ENCODE data around the gene MSX2.

Gene MSX2

DNA sequence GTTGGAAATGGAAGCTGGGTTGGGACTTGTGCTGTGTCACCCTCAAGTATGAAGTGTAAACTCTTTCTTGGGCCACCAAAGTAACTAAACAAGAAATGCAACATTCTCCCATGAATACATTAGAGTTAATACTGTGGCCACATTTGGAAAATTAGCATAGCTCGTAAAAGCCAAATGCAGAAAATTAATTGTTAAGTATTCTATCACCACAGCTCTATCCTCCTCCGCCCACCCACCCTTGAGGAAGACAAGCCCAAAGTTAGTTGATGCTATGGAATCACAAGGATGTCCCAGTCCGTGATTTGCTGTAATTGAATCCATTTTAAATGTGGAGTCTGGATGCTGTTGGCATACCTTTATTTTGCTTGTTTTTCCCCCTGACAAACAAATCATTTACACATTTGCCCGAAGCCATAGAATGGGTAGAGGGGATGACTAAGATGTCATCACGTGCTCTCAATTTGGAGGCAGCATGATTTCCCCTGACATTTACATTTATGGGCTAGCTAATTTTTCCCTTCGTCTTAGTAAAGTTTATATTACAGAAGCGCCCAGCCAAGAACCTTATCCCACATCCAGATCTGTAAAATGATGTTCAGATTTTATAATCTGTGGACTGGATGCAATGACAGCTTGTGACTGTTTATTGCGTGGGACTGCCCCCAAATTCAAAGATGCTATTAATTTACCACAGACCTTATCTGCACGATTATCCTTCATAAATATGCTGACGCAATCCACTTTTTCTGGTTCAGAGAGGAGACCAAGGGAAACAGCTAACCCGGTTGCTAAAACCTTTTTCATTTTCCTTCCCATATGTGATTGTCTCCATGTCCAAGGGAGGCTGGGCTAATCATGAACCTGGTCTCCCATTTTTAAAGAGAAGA is 3.7 kb downstream of the MSX2 start:
- H3K79me2 ChIP-seq, result peaks cover 43% of the 10 kb centered on the region
- no peaks in the 10 kb centered on the region for H3K36me3 ChIP-seq (ENCODE audit: control insufficient read depth, insufficient read depth, low read length)
- H3K27me3 ChIP-seq (ENCODE audit: control insufficient read depth, insufficient read depth, low read length), result no peaks in the 10 kb centered on the region

DNA sequence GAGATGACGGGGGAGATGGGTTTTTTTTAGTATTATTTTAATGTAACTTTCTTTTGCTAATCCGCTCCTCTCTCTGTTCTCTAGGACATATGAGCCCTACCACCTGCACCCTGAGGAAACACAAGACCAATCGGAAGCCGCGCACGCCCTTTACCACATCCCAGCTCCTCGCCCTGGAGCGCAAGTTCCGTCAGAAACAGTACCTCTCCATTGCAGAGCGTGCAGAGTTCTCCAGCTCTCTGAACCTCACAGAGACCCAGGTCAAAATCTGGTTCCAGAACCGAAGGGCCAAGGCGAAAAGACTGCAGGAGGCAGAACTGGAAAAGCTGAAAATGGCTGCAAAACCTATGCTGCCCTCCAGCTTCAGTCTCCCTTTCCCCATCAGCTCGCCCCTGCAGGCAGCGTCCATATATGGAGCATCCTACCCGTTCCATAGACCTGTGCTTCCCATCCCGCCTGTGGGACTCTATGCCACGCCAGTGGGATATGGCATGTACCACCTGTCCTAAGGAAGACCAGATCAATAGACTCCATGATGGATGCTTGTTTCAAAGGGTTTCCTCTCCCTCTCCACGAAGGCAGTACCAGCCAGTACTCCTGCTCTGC is 4.8 kb downstream of the MSX2 start:
- peaks cover 5% of the 10 kb centered on the region for H3K4me1 ChIP-seq
- peaks cover 44% of the 10 kb centered on the region for H3K79me2 ChIP-seq
- no peak overlapping the region for H3K4me2 ChIP-seq (ENCODE audit: low read length)
- H3K9me3 ChIP-seq (ENCODE audit: control insufficient read depth, low read length), result no peaks in the 10 kb centered on the region
- H3K36me3 ChIP-seq (ENCODE audit: control insufficient read depth, insufficient read depth, low read length), result no peaks in the 10 kb centered on the region
- H3K4me3 ChIP-seq (ENCODE audit: low read depth, low read length), result no peak overlapping the region
- no peak overlapping the region for H3K27ac ChIP-seq
- no peaks in the 10 kb centered on the region for H3K27me3 ChIP-seq (ENCODE audit: control insufficient read depth, insufficient read depth, low read length)
- no peak overlapping the region for H2AFZ ChIP-seq
- no peak overlapping the region for H3K9ac ChIP-seq
- TF ChIP-seq, protein P1, sequence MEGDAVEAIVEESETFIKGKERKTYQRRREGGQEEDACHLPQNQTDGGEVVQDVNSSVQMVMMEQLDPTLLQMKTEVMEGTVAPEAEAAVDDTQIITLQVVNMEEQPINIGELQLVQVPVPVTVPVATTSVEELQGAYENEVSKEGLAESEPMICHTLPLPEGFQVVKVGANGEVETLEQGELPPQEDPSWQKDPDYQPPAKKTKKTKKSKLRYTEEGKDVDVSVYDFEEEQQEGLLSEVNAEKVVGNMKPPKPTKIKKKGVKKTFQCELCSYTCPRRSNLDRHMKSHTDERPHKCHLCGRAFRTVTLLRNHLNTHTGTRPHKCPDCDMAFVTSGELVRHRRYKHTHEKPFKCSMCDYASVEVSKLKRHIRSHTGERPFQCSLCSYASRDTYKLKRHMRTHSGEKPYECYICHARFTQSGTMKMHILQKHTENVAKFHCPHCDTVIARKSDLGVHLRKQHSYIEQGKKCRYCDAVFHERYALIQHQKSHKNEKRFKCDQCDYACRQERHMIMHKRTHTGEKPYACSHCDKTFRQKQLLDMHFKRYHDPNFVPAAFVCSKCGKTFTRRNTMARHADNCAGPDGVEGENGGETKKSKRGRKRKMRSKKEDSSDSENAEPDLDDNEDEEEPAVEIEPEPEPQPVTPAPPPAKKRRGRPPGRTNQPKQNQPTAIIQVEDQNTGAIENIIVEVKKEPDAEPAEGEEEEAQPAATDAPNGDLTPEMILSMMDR (IDR thresholded peaks at IDR 0.05), result no peak

More for the DNA sequence above, 3.7 kb downstream of the MSX2 start:
- H2AFZ ChIP-seq, result no peak overlapping the region
- peak overlapping the region; percentile 92 for H3K4me3 ChIP-seq (ENCODE audit: low read depth, low read length)
- no peak overlapping the region for H3K9ac ChIP-seq
- no peaks in the 10 kb centered on the region for H3K9me3 ChIP-seq (ENCODE audit: control insufficient read depth, low read length)
- TF ChIP-seq, protein P1 (IDR thresholded peaks at IDR 0.05), result no peak
- peak overlapping the region; percentile 93 for H3K4me2 ChIP-seq (ENCODE audit: low read length)
- peak overlapping the region; percentile 91 for H3K27ac ChIP-seq
- peaks cover 8% of the 10 kb centered on the region for H3K4me1 ChIP-seq

DNA sequence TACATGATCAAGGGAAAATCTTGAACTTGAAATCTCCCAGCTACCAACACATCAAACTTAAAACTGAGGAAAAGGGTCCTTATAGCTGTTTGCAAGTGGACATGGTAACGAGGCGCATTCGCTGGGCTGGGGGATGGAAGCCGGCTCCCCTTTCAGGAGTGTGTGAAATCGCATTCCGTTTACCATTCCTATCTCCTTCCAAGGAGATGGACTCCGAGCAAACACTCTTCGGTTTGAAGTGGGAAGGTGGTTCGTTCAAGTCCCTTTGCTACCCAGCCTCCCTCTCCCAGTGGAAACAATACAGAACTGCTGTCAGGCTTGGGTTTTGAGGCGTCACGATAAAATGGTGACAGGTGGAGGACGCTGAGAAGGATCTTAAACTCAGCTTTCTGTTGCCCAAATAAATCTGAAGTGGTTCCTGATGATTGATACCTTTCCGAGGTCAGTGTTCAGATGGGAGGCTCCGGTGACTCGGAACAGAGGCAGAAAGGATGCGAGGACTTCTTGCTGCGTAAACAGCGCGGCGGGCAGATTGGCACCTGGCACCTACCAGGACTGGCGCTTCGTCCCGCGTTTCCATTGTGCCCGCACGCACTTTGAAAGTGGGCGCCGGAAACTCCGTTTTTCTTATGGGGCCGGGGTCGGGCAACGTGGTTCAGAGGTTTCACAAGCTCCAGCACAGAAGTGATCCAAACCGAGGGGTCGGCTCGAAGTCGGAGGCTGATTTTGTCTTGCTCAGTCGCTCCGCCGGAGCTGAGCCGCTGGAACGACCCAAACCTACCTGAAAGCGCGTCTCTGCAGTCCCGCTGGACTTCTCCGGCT is 7.0 kb downstream of the MSX2 start:
- Histone ChIP-seq H2AFZ (no peak overlapping the region), H3K79me2 (peaks cover 29% of the 10 kb centered on the region), H3K4me3 (ENCODE audit: low read depth, low read length) (no peak overlapping the region), H3K27ac (no peak overlapping the region), H3K4me1 (peaks cover 9% of the 10 kb centered on the region), H3K4me2 (ENCODE audit: low read length) (no peak overlapping the region), H3K27me3 (ENCODE audit: control insufficient read depth, insufficient read depth, low read length) (no peaks in the 10 kb centered on the region), H3K36me3 (ENCODE audit: control insufficient read depth, insufficient read depth, low read length) (no peaks in the 10 kb centered on the region), H3K9ac (no peak overlapping the region), H3K9me3 (ENCODE audit: control insufficient read depth, low read length) (no peaks in the 10 kb centered on the region)
- TF ChIP-seq, protein P1 (IDR thresholded peaks at IDR 0.05), result no peak

DNA sequence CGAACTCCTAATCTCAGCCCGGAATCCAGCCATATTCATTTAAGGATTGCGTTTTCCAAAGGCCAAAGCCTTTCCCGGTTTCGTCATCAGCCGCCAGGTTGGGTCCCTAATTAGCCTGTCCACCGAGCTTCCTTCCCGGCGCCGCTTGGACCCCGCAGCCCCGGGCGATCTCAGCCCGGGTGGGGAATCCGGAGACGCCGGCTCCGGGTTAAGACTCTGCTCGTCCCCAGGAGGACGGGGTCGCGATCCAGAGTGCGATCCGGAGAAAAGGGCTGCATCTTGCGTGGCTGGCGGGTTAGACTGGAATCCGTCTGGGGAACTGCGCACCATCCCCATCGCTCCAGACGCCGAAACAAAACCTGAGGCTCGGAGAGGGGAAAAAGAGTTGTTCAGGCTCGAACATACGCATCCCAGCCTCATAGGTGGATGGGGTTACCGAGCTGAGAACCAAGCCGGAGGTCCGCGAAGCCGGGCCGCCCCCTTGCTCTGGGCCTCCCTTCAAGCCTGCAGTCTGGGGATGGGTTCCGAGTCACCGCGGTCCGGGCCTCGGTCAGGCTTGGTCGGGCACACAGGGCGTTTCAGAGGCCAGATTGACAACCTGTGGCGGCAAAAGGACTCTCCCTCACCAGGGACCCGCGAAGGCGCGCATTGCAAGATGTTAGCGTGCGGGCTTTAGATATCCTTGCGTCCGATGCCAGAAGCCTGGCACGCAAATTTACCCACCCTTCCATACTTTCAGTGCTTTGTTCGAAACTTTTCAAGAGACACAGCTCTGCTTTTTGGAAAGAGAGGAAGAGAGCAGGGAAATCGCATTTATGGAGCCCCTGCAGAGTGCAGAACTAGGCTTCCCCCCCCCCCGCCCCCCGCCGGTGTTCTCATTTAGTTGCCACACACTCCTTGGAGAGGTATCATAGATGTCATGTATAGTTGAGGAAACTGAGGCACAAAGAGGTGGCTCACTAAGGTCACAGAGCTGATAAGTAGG is 7.9 kb downstream of the MSX2 start:
- H3K9ac ChIP-seq, result no peak overlapping the region
- H3K27ac ChIP-seq, result peak overlapping the region; percentile 84
- no peaks in the 10 kb centered on the region for H3K27me3 ChIP-seq (ENCODE audit: control insufficient read depth, insufficient read depth, low read length)
- no peak overlapping the region for H3K4me2 ChIP-seq (ENCODE audit: low read length)
- H3K36me3 ChIP-seq (ENCODE audit: control insufficient read depth, insufficient read depth, low read length), result no peaks in the 10 kb centered on the region
- H3K4me1 ChIP-seq, result peaks cover 9% of the 10 kb centered on the region
- no peaks in the 10 kb centered on the region for H3K9me3 ChIP-seq (ENCODE audit: control insufficient read depth, low read length)
- H3K4me3 ChIP-seq (ENCODE audit: low read depth, low read length), result no peak overlapping the region
- TF ChIP-seq, protein P1 (IDR thresholded peaks at IDR 0.05), result no peak
- peaks cover 24% of the 10 kb centered on the region for H3K79me2 ChIP-seq
- H2AFZ ChIP-seq, result no peak overlapping the region

Data from parathyroid adenoma (tissue), 2 donors.